WTC11 (cell line): ENCODE results near the gene GGT1. TPM values are rescaled to one million over a fixed set of nuclear protein-coding genes. Genes with fewer than 3 reads are reported as not detected.

Experiments used
- ATAC-seq: fragments of 200-7000 bp; cut with Tn5 transposase; 2 replicates; pipeline ENCODE4 v1.10.0; 2021; ENCODE audit warnings: mild to moderate bottlenecking, moderate library complexity
- CTCF ChIA-PET: fragments of 300-600 bp; sonication (Branson Sonifier 250); formaldehyde crosslinking; loops from one replicate; lab custom pipeline; 2021; ENCODE audit warnings: antibody characterized with exemption; lab: Charles Lee
- POLR2A ChIA-PET: fragments of 350-600 bp; sonication (Branson Sonifier 250); formaldehyde crosslinking; loops from one replicate; lab custom pipeline; 2021; ENCODE audit warnings: antibody characterized with exemption; lab: Charles Lee
- DNase-seq: peaks from one replicate; pipeline ENCODE4 v3.0.0; 2021; ENCODE audit warnings: low spot score
- H3K27ac Mint-ChIP-seq: 2 replicates; pipeline ENCODE4 v1.8.0; 2021; ENCODE audit warnings: mixed read lengths
- H3K27me3 Mint-ChIP-seq: 2 replicates; pipeline ENCODE4 v1.8.0; 2021; ENCODE audit warnings: low read depth, mild to moderate bottlenecking, moderate library complexity, mixed read lengths
- H3K36me3 Mint-ChIP-seq: 2 replicates; pipeline ENCODE4 v1.8.0; 2021; ENCODE audit warnings: mixed read lengths
- H3K4me1 Mint-ChIP-seq: 2 replicates; pipeline ENCODE4 v1.8.0; 2022; ENCODE audit warnings: mixed read lengths
- H3K4me3 Mint-ChIP-seq: 2 replicates; pipeline ENCODE4 v1.8.0; 2021; ENCODE audit warnings: mild to moderate bottlenecking, moderate library complexity, mixed read lengths
- H3K9me3 Mint-ChIP-seq: 2 replicates; pipeline ENCODE4 v1.8.0; 2021; ENCODE audit warnings: mixed read lengths
- CDX4 ChIP-seq: fragments of 250-450 bp; sonication (Bioruptor Pico); IDR thresholded peaks from 2 replicates; pipeline ENCODE4 v1.9.0; 2021; ENCODE audit warnings: moderate library complexity, mild to moderate bottlenecking, inconsistent platforms, borderline replicate concordance
- CREM ChIP-seq: sonication (generic); formaldehyde crosslinking; IDR thresholded peaks from 2 replicates; pipeline ENCODE4 v1.8.1; 2022; ENCODE audit warnings: mild to moderate bottlenecking, missing genetic modification reagents, moderate library complexity
- ETV6 ChIP-seq: sonication (generic); formaldehyde crosslinking; IDR thresholded peaks from 2 replicates; pipeline ENCODE4 v1.8.1; 2022; ENCODE audit warnings: mild to moderate bottlenecking, missing genetic modification reagents
- FOXK1 ChIP-seq: sonication (generic); formaldehyde crosslinking; IDR thresholded peaks from 2 replicates; pipeline ENCODE4 v1.8.0; 2022; ENCODE audit warnings: mild to moderate bottlenecking, moderate library complexity, missing genetic modification reagents
- FOXP1 ChIP-seq: sonication (generic); formaldehyde crosslinking; IDR thresholded peaks from 2 replicates; pipeline ENCODE4 v1.8.0; 2022; ENCODE audit warnings: missing genetic modification reagents, mild to moderate bottlenecking, moderate library complexity, borderline replicate concordance
- GABPB1 ChIP-seq: sonication (generic); formaldehyde crosslinking; IDR thresholded peaks from 2 replicates; pipeline ENCODE4 v1.8.1; 2023; ENCODE audit warnings: mild to moderate bottlenecking, missing genetic modification reagents
- HMGA2 ChIP-seq: fragments of 250-450 bp; sonication (Bioruptor Pico); IDR thresholded peaks from 2 replicates; pipeline ENCODE4 v1.4.0; 2021; ENCODE audit warnings: mild to moderate bottlenecking, moderate library complexity
- HMGXB4 ChIP-seq: sonication (generic); formaldehyde crosslinking; IDR thresholded peaks from 2 replicates; pipeline ENCODE4 v1.8.1; 2023; ENCODE audit warnings: mild to moderate bottlenecking, moderate library complexity, missing genetic modification reagents
- IRF2 ChIP-seq: sonication (generic); formaldehyde crosslinking; IDR thresholded peaks from 2 replicates; pipeline ENCODE4 v1.8.0; 2022; ENCODE audit warnings: low read depth, missing genetic modification reagents, borderline replicate concordance
- KAT7 ChIP-seq: sonication (generic); formaldehyde crosslinking; IDR thresholded peaks from 2 replicates; pipeline ENCODE4 v1.8.1; 2023; ENCODE audit warnings: missing genetic modification reagents, mild to moderate bottlenecking, borderline replicate concordance
- MAX ChIP-seq: sonication (generic); formaldehyde crosslinking; IDR thresholded peaks from 2 replicates; pipeline ENCODE4 v1.8.0; 2022; ENCODE audit warnings: mild to moderate bottlenecking, missing genetic modification reagents
- MXD4 ChIP-seq: fragments of 250-450 bp; sonication (Bioruptor Pico); IDR thresholded peaks from 2 replicates; pipeline ENCODE4 v1.8.0; 2021; ENCODE audit warnings: mild to moderate bottlenecking, moderate library complexity, borderline replicate concordance
- MYBL2 ChIP-seq: sonication (generic); formaldehyde crosslinking; IDR thresholded peaks from 2 replicates; pipeline ENCODE4 v1.8.1; 2023; ENCODE audit warnings: mild to moderate bottlenecking, moderate library complexity, missing genetic modification reagents
- NFE2L1 ChIP-seq: sonication (generic); formaldehyde crosslinking; IDR thresholded peaks from 2 replicates; pipeline ENCODE4 v1.8.1; 2023; ENCODE audit warnings: missing genetic modification reagents
- NFYB ChIP-seq: sonication (generic); formaldehyde crosslinking; conservative IDR thresholded peaks from 2 replicates; pipeline ENCODE4 v1.8.0; 2022; ENCODE audit warnings: low read depth, missing genetic modification reagents
- SP1 ChIP-seq: sonication (generic); formaldehyde crosslinking; conservative IDR thresholded peaks from 2 replicates; pipeline ENCODE4 v1.8.1; 2022; ENCODE audit warnings: missing genetic modification reagents
- TEAD1 ChIP-seq: sonication (generic); formaldehyde crosslinking; IDR thresholded peaks from 2 replicates; pipeline ENCODE4 v1.8.0; 2022; ENCODE audit warnings: mild to moderate bottlenecking, missing genetic modification reagents
- ZNF416 ChIP-seq: fragments of 250-450 bp; sonication (Bioruptor Pico); IDR thresholded peaks from 2 replicates; pipeline ENCODE4 v1.9.0; 2021; ENCODE audit warnings: mild to moderate bottlenecking, inconsistent platforms
- ZNF425 ChIP-seq: fragments of 250-450 bp; sonication (Bioruptor Pico); conservative IDR thresholded peaks from 2 replicates; pipeline ENCODE4 v1.9.0; 2021; ENCODE audit warnings: mild to moderate bottlenecking
- ZNF512 ChIP-seq: sonication (generic); formaldehyde crosslinking; IDR thresholded peaks from 2 replicates; pipeline ENCODE4 v1.8.1; 2022; ENCODE audit warnings: missing genetic modification reagents, borderline replicate concordance
- total RNA-seq: library from RNA; stranded (reverse); gene quantifications from 3 replicates; pipeline ENCODE4 v1.2.3, GENCODE V29; 2021
- TF ChIP-seq, protein P1 (sequence below): sonication (generic); formaldehyde crosslinking; IDR thresholded peaks from 2 replicates; pipeline ENCODE4 v1.8.0; 2023; ENCODE audit warnings: missing genetic modification reagents, mild to moderate bottlenecking, borderline replicate concordance
- TF ChIP-seq, protein P2 (sequence below): sonication (generic); formaldehyde crosslinking; IDR thresholded peaks from 2 replicates; pipeline ENCODE4 v1.8.1; 2023; ENCODE audit warnings: mild to moderate bottlenecking, missing genetic modification reagents, moderate library complexity
- TF ChIP-seq, protein P3 (sequence below): sonication (generic); formaldehyde crosslinking; IDR thresholded peaks from 2 replicates; pipeline ENCODE4 v1.8.1; 2022; ENCODE audit warnings: mild to moderate bottlenecking, moderate library complexity, missing genetic modification reagents

Gene GGT1
- total RNA-seq, 1 experiment from 2014 or later: 33.7 TPM

DNA sequence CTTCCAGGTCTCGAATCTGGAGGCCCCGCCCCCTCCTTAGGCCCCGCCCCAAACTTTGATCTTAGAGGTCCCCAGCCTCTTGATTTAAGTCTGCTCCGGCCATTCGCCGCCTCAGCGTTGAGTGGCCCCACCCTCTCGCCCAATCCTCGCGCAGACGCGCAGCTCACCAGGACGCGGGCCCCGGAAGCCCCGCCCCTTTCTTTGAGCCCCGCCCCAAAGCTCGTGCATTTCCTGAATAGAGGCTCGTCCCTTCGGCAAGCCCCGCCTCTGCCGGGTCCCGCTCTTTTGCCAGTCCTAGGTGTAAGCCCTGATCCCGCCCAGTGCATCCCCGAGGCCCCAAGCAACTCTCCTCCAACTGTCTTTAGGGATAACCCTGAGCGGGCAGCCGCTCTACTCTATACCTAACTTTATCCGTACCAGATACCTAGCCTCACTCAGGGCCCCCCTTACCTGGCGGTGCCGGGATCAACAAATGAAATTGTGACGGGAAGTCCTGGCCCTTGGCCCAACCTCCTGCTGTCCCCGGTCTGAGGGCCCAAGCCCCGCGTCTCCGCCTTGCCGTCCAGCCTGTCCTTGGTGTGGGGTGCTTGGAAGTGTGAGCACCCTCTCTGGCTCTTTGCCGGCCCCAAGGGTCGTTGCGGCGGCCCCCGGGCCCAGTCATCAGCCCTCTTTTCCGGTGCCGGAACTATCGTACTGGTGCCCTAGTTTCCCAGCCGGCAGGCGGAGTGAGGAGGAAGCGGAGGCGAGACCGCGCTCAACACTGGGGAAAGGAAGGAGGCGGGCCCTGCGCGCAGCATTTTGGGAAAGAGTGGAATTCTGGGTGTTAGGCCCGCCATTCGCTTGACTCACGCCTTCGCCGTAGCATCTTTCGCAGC, 47.6 kb upstream of the GGT1 start, which contains the start of gene SNRPD3:
TSS of gene SNRPD3 (plus strand) at position 835 of the 875 bp plus-strand sequence. CDS start 1,676 bp downstream, outside the sequence.
- ATAC-seq (peak; percentile 91), DNase-seq (peak; percentile 100)
- H3K36me3 Mint-ChIP-seq: peaks cover 33% of the 10 kb centered on the region
- peaks cover 33% of the 10 kb centered on the region for H3K4me1 Mint-ChIP-seq
- ChIA-PET POLR2A (interaction anchor here (0.5 to 1.8 kb wide), 5 partner anchors 10 to 280 kb away, joined by 3 to 6 read pairs (median 3); partner anchors contain the start of gene LRRC75B), CTCF (interaction anchor here (0.6 to 2.3 kb wide), 10 partner anchors 34 to 661 kb away, joined by 3 to 9 read pairs (median 4); partner anchors contain the start of genes GGT1 and MIF)
- H3K27ac Mint-ChIP-seq: peak within 1 kb of the TSS; percentile 99
- H3K27me3 Mint-ChIP-seq: no peaks in the 10 kb centered on the region
- no peaks in the 10 kb centered on the region for H3K9me3 Mint-ChIP-seq
- peak within 1 kb of the TSS; percentile 97 for H3K4me3 Mint-ChIP-seq
- TF ChIP-seq, protein P1, sequence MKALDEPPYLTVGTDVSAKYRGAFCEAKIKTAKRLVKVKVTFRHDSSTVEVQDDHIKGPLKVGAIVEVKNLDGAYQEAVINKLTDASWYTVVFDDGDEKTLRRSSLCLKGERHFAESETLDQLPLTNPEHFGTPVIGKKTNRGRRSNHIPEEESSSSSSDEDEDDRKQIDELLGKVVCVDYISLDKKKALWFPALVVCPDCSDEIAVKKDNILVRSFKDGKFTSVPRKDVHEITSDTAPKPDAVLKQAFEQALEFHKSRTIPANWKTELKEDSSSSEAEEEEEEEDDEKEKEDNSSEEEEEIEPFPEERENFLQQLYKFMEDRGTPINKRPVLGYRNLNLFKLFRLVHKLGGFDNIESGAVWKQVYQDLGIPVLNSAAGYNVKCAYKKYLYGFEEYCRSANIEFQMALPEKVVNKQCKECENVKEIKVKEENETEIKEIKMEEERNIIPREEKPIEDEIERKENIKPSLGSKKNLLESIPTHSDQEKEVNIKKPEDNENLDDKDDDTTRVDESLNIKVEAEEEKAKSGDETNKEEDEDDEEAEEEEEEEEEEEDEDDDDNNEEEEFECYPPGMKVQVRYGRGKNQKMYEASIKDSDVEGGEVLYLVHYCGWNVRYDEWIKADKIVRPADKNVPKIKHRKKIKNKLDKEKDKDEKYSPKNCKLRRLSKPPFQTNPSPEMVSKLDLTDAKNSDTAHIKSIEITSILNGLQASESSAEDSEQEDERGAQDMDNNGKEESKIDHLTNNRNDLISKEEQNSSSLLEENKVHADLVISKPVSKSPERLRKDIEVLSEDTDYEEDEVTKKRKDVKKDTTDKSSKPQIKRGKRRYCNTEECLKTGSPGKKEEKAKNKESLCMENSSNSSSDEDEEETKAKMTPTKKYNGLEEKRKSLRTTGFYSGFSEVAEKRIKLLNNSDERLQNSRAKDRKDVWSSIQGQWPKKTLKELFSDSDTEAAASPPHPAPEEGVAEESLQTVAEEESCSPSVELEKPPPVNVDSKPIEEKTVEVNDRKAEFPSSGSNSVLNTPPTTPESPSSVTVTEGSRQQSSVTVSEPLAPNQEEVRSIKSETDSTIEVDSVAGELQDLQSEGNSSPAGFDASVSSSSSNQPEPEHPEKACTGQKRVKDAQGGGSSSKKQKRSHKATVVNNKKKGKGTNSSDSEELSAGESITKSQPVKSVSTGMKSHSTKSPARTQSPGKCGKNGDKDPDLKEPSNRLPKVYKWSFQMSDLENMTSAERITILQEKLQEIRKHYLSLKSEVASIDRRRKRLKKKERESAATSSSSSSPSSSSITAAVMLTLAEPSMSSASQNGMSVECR (CRISPR knock-in tag): peak; percentile 68; the same call in 1 of the 2 replicates
- TF ChIP-seq, protein P2, sequence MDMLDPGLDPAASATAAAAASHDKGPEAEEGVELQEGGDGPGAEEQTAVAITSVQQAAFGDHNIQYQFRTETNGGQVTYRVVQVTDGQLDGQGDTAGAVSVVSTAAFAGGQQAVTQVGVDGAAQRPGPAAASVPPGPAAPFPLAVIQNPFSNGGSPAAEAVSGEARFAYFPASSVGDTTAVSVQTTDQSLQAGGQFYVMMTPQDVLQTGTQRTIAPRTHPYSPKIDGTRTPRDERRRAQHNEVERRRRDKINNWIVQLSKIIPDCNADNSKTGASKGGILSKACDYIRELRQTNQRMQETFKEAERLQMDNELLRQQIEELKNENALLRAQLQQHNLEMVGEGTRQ: 0 out of 2 replicates have a peak, but pooled peaks have one; percentile 29
- TF ChIP-seq ZNF416 (peak; percentile 6; the same call in 1 of the 2 replicates), NFYB (peak; percentile 57; the same call in 1 of the 2 replicates), HMGA2 (CRISPR knock-in tag) (peak; percentile 25; the same call in 1 of the 2 replicates), ZNF425 (CRISPR knock-in tag) (no peak), SP1 (CRISPR knock-in tag) (peak; percentile 95), HMGXB4 (CRISPR knock-in tag) (peak; percentile 76; the same call in 1 of the 2 replicates), MYBL2 (CRISPR knock-in tag) (peak; percentile 88), ZNF512 (CRISPR knock-in tag) (no peak), CREM (peak; percentile 57; the same call in 1 of the 2 replicates), TEAD1 (CRISPR knock-in tag) (peak; percentile 77), FOXP1 (CRISPR knock-in tag) (peak; percentile 79), GABPB1 (peak; percentile 85), IRF2 (no peak), FOXK1 (peak; percentile 94), MXD4 (CRISPR knock-in tag) (no peak), KAT7 (CRISPR knock-in tag) (peak; percentile 90; the same call in 1 of the 2 replicates), ETV6 (CRISPR knock-in tag) (peak; percentile 76), CDX4 (no peak), NFE2L1 (CRISPR knock-in tag) (peak; percentile 66; the same call in 1 of the 2 replicates), MAX (peak; percentile 74)
- TF ChIP-seq, protein P3, sequence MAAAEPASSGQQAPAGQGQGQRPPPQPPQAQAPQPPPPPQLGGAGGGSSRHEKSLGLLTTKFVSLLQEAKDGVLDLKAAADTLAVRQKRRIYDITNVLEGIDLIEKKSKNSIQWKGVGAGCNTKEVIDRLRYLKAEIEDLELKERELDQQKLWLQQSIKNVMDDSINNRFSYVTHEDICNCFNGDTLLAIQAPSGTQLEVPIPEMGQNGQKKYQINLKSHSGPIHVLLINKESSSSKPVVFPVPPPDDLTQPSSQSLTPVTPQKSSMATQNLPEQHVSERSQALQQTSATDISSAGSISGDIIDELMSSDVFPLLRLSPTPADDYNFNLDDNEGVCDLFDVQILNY: peak; percentile 80
